ENCODE data around the gene ITM2B.

GRCh38 chr13:48258002-48258401 is 25.0 kb downstream of the ITM2B start:
- TF ChIP-seq, protein P1, sequence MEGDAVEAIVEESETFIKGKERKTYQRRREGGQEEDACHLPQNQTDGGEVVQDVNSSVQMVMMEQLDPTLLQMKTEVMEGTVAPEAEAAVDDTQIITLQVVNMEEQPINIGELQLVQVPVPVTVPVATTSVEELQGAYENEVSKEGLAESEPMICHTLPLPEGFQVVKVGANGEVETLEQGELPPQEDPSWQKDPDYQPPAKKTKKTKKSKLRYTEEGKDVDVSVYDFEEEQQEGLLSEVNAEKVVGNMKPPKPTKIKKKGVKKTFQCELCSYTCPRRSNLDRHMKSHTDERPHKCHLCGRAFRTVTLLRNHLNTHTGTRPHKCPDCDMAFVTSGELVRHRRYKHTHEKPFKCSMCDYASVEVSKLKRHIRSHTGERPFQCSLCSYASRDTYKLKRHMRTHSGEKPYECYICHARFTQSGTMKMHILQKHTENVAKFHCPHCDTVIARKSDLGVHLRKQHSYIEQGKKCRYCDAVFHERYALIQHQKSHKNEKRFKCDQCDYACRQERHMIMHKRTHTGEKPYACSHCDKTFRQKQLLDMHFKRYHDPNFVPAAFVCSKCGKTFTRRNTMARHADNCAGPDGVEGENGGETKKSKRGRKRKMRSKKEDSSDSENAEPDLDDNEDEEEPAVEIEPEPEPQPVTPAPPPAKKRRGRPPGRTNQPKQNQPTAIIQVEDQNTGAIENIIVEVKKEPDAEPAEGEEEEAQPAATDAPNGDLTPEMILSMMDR (tag by site-specific recombination; IDR thresholded peaks at IDR 0.05) = no peak
- TF ChIP-seq, protein P2, sequence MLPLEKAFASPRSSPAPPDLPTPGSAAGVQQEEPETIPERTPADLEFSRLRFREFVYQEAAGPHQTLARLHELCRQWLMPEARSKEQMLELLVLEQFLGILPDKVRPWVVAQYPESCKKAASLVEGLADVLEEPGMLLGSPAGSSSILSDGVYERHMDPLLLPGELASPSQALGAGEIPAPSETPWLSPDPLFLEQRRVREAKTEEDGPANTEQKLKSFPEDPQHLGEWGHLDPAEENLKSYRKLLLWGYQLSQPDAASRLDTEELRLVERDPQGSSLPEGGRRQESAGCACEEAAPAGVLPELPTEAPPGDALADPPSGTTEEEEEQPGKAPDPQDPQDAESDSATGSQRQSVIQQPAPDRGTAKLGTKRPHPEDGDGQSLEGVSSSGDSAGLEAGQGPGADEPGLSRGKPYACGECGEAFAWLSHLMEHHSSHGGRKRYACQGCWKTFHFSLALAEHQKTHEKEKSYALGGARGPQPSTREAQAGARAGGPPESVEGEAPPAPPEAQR (tag by site-specific recombination; IDR thresholded peaks at IDR 0.05) = no peak
- TF ChIP-seq ZBTB7A (tag by site-specific recombination; IDR thresholded peaks at IDR 0.05; ENCODE audit: low read depth) (no peak), ZNF184 (tag by site-specific recombination; IDR thresholded peaks at IDR 0.05) (no peak), ZNF664 (tag by site-specific recombination; IDR thresholded peaks at IDR 0.05) (no peak), MYNN (tag by site-specific recombination; IDR thresholded peaks at IDR 0.05; ENCODE audit: borderline replicate concordance) (no peak), ZNF792 (tag by site-specific recombination; IDR thresholded peaks at IDR 0.05) (no peak), ZNF707 (tag by site-specific recombination; IDR thresholded peaks at IDR 0.05) (no peak), ZNF747 (tag by site-specific recombination; IDR thresholded peaks at IDR 0.05) (no peak), KLF16 (tag by site-specific recombination; IDR thresholded peaks at IDR 0.05) (no peak), ZNF274 (IDR thresholded peaks at IDR 0.05; ENCODE audit: low read length) (no peak), ZNF274 (tag by site-specific recombination; IDR thresholded peaks at IDR 0.05; ENCODE audit: borderline replicate concordance) (no peak)
- TF ChIP-seq, protein P3, sequence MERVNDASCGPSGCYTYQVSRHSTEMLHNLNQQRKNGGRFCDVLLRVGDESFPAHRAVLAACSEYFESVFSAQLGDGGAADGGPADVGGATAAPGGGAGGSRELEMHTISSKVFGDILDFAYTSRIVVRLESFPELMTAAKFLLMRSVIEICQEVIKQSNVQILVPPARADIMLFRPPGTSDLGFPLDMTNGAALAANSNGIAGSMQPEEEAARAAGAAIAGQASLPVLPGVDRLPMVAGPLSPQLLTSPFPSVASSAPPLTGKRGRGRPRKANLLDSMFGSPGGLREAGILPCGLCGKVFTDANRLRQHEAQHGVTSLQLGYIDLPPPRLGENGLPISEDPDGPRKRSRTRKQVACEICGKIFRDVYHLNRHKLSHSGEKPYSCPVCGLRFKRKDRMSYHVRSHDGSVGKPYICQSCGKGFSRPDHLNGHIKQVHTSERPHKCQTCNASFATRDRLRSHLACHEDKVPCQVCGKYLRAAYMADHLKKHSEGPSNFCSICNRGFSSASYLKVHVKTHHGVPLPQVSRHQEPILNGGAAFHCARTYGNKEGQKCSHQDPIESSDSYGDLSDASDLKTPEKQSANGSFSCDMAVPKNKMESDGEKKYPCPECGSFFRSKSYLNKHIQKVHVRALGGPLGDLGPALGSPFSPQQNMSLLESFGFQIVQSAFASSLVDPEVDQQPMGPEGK (tag by site-specific recombination; IDR thresholded peaks at IDR 0.05) = no peak

Measured in HEK293 (cell line).